NCI-H2196 (cell line): Measurements from ENCODE around the gene TBC1D8B.
"Not testable (repeated sequence)": the region's sequence is repeated elsewhere in the genome, so short reads cannot be mapped to it uniquely, and the experiment has no call there.

Source experiments
- DNase-seq: peaks from one replicate; lab custom pipeline; 2025; ENCODE audit not compliant: unreplicated experiment; lab: John Stamatoyannopoulos, UW

Gene TBC1D8B

DNA sequence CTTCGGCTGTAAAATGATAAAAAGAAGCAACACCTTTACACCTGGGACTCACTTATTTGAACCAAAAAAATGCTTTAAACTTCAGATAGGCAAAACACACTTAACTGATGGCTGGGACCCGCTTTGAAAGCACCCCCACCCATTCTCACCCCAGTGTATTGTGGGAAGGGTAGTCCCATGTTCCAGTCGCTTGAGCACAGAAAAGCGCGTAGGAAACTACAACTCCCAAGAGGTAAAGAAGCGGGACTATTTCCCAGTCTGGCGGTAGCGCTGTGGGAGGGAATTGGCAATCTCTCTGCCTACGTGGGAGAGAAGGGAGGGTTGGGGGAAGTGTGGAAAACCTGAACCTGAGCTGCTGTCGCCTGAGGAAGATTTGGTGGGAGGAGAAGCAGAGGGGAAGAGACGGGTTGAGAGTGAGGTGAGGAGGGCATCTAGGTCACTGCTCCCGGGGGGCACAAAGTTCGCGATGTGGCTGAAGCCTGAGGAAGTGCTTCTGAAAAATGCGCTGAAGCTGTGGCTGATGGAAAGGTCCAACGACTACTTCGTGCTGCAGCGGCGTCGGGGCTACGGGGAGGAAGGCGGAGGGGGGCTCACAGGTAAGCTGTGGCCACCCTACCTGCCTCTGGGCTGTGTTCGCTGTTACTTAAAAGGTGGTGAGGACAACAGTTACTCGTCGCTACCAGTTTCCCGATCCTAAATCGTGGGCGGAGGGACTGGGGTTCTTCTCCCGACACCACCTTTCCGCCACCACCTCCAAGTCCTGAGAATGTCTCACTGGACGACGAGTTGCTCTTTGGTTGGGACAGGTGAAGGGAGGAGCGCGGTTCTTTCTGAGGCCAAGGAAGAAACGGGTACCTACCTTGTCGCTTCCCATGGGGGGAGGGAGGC lies at the start of gene TBC1D8B:
Gene TBC1D8B (plus strand): TSS at position 286 of the 888 bp plus-strand sequence. CDS start 181 bp downstream, at position 467.
- DNase-seq: peak; percentile 73

GRCh38 chrX:106769288-106769687 lies 33.2 kb upstream of the TBC1D8B start:
- not testable (repeated sequence) for DNase-seq

DNA sequence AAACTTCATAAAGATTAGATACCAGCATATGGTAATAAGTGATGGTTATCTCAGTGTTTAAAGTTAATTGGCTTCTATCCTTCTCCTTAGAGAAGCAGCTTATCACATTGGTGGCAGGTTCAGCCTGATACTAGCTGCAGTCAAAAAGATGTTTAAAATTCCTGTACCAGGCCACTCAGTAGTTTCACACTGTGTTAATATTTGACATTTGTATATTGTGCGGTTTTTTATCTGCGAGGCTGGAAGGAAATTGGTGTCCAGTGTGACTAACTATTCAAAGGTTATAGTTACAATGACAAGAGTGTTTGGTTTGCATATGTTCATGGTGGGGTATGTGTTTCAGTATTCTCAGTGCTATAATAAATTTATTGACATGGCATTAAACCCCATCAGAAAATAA lies 27.5 kb upstream of the TBC1D8B start:
- DNase-seq: no peak

GRCh38 chrX:106780264-106780663 lies 22.2 kb upstream of the TBC1D8B start:
- no peak for DNase-seq

GRCh38 chrX:106780664-106781377 lies 21.7 kb upstream of the TBC1D8B start:
- DNase-seq: no peak

DNA sequence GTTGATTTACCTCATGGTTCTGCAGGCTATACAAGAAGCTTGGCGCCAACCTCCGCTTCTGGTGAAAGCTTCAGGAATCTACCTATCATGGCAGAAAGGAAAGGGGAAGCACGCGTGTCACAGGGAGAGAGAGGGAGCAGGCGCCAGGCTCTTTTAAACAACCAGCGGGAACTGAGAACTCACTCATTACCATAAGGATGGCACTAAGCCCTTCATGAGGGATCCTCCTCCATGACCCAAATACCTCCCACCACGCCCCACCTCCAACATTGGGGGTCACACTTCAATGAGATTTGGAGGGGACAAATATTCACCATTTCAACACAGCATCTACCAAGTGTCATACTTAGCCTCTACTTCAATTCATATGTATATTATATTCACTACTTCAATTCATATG lies 18.8 kb upstream of the TBC1D8B start:
- DNase-seq: no peak

- DNase-seq: no peak
These were observed 11.0 kb upstream of the TBC1D8B start for GRCh38 chrX:106791495-106791894.

DNA sequence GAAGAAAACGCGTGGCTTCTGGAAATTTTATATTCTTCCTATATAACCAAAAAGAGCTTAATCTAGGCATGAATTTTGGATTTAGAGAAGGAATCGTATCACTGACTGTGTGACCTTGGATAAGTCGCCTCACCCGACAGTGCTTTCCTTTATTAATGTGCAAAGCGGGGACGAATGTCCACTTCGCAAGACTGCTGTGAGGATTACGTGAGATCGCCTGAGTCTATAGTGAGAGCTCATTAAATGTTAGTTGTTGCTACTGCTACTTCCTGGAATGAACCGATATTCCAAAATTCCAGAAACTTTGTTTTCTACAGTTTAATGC lies 448 bp upstream of the TBC1D8B start:
- DNase-seq: no peak

DNA sequence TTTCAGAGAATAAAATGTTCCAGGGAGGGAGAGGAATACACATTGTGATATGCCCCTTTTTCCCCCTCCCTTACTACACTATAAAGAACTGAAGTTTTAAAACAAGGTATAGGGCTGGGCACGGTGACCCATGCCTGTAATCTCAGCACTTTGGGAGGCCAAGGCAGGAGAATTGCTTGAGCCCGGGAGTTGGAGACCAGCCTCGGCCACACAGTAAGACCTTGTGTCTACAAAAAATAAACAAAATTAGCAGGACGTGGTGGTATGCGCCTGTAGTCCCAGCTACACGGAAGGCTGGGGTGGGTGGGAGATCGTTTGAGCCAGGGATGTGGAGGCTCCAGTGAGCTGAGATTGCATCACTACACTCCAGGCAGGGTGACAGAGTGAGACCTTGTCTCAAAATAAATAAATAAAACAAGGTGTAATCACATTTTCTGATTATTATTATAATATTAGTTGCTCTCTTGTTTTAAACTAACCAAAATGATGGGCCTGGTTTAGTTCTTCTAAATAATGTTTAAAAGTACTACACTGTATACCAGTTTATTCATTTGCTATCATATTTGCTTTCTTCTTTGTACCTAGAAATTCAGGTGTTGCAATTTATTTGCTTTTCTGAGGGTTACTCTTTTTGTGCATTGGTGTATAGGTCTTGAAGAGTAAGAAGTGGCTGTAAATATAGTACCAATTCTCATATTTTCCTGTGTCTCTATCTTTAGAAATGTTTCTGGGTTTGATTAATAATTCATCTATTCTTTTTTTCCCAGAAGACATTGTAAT lies 8.8 kb downstream of the TBC1D8B start:
- no peak for DNase-seq

- not testable (repeated sequence) for DNase-seq
These were observed 10.5 kb downstream of the TBC1D8B start for GRCh38 chrX:106812930-106813329.

GRCh38 chrX:106814093-106814492 lies 11.6 kb downstream of the TBC1D8B start:
- not testable (repeated sequence) for DNase-seq

DNA sequence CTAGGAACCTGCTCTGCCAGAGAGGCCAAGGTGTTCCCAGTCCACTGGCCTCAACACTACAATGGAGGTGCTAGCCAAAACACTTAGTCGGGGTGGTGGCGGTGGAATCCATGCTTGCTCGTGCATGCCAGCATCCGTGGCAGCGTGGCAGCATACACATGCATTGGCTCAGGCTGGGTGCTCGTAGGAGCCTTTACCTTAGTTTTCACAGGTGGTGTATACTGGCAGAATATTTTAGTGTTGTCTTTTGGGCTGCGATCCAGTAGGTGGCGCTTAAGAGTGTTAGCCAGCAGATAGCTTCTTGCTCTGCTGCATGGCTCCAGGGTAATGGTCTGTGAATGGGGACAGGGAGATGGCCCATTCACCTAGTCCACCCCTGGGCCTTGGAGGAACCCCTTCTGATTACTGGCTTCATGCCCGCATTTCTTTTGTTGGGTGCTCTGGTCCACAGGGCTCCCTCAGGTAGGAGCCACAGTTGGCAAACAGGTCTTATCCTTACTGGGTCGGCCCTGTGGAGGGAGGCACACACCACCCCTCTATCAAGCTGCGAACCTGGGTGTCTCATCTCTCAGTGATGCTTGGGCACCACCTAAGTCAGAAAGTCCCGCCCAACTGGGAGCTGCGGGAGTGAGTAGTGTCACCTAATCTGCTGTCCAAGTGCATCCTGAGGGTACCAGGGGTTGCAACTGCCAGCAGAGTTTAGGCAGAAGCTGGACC lies 60.7 kb downstream of the TBC1D8B start:
- DNase-seq: no peak

- no peak for DNase-seq
These were observed 61.2 kb downstream of the TBC1D8B start for GRCh38 chrX:106863697-106864096.

GRCh38 chrX:106872796-106873195 lies 70.3 kb downstream of the TBC1D8B start:
- DNase-seq: not testable (repeated sequence)

DNA sequence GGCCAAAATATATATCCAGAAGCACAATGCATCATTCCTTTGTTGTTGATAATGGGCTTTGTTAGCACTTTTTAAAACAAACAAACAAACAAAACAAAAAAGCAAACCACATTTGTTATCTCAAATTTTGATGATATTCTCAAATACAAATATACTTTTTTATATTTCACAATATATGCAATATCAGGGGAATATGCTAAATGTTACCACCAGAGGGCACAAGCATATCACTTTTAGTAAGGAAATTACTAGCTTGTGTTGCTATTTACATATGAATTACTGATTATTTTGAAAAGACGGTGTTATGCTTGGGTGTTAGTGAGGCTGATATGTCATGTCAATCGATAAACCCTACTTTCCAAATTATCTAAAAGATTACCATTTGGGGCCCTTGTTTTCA lies 71.6 kb downstream of the TBC1D8B start:
- DNase-seq: peak; percentile 36

DNA sequence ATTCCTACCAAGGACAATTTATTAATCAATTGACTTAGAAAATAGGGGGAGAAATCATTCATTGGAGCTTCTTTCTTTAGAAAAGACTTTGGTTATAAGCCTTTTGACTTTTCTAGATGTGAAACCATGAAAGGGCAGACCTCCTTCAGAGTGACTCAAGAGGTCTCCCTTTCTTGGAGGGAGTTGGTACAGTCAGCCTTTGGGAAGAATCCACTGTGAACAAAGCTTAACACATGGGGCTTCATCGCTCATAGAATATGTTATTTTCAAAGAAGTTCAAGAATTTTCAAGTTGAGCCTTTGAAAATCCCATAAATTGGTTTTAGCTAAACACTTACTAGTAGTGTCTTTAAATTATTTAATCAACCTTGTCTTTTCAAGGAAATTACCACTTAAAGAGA lies 72.7 kb downstream of the TBC1D8B start:
- DNase-seq: no peak

DNA sequence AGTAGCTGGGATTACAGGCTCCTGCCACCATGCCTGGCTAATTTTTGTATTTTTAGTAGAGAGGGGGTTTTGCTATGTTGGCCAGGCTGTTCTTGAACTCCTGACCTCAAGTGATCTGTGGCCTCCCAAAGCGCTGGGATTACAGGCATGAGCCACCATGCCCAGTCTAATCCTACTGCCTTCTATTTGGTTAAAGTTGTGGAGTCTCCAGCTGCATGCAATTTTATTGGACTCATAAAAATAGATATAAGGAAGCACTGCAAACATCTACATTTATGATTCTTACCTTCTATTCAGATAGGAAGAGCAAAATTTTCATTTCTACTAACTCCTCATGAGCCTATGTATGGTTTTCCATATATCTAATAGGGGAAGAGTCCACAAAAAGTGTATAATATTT lies 87.0 kb downstream of the TBC1D8B start:
- no peak for DNase-seq

DNA sequence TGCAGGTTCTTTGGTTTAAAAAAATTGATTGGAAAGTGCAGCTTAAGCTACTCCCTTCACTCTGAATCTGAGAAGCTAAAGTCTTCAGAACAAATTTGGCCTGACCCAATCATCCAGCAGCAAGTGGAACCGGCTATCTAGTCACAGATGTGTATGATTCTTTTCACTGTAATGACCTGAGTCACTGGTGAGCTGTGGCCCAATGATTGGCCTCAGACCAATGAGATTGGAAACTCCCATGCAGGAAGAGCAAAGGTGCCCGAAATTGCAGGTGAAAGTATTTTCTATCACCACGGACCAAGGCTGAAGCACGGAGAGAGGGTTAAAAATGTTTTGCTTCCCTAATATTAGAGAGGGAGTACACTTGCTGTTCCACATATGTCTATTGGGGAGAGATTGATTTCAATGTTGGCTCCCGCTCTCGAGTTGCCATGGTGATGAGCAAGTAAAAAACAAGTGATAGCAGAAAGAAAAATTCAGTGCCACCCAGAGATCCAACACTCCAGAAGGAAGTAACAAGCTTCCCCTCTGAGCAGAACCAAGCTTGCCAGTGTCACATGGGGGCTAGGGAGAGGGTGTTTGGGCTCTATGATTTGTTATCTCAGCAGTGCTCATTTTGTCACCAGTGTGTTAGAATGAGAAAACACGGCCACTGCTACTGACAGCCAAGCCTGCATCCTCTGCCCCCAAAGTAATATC lies 89.4 kb downstream of the TBC1D8B start:
- no peak for DNase-seq

DNA sequence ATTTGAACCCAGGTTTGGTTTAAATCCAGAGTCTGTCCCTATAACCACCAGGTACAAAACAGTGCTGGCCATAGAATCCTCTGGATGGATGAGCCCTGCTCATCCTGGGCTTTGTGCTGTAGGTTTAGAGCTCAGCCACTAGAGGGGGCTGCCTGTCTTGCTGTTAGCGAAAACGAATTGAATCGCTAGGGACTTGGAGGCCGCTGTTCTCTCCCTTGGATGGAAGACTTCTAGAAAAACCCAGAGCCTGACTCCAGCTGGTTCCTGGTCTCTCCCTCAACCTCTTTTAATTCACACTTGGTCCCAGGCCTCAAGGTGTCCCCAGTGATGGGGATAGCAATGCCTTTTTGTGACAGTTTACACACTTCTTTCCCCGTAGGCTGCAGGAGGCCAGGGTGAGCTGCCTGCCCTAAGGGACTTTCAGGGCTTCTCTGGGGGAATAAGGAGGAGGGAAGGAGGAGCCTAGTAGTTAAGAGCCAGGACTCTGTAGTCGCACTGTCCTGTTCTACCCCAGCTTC lies 92.0 kb downstream of the TBC1D8B start:
- peak; percentile 52 for DNase-seq

GRCh38 chrX:106894978-106895452 lies 92.5 kb downstream of the TBC1D8B start:
- DNase-seq: no peak
